ENCODE data around the gene IGFL1.
"Not testable (repeated sequence)": the region's sequence is repeated elsewhere in the genome, so short reads cannot be mapped to it uniquely, and the experiment has no call there.

The IGFL1 gene

GRCh38 chr19:46218160-46218559 is 11.4 kb upstream of the IGFL1 start:
- no peak overlapping the region for H3K4me3 ChIP-seq (replicated peaks; ENCODE audit: low read depth, low read length)
- DNase-seq (ENCODE audit: low read depth): peak; percentile 50
- TF ChIP-seq CTCF (IDR thresholded peaks at IDR 0.05; ENCODE audit: low read length, missing control alignments): no peak

GRCh38 chr19:46220038-46220615 is 9.4 kb upstream of the IGFL1 start:
- no peak for TF ChIP-seq CTCF (IDR thresholded peaks at IDR 0.05; ENCODE audit: low read length, missing control alignments)
- H3K4me3 ChIP-seq (replicated peaks; ENCODE audit: low read depth, low read length): no peak overlapping the region
- no peak for DNase-seq (ENCODE audit: low read depth)

- TF ChIP-seq CTCF (IDR thresholded peaks at IDR 0.05; ENCODE audit: low read length, missing control alignments): no peak
- no peak for DNase-seq (ENCODE audit: low read depth)
- H3K4me3 ChIP-seq (replicated peaks; ENCODE audit: low read depth, low read length): no peak overlapping the region
Measured at GRCh38 chr19:46221152-46221551, 8.4 kb upstream of the IGFL1 start.

GRCh38 chr19:46221981-46222610 is 7.4 kb upstream of the IGFL1 start:
- DNase-seq (ENCODE audit: low read depth): peak; percentile 55
- TF ChIP-seq CTCF (IDR thresholded peaks at IDR 0.05; ENCODE audit: low read length, missing control alignments): no peak
- H3K4me3 ChIP-seq (replicated peaks; ENCODE audit: low read depth, low read length): no peak overlapping the region

- H3K4me3 ChIP-seq (replicated peaks; ENCODE audit: low read depth, low read length); DNase-seq (ENCODE audit: low read depth): not testable (repeated sequence)
Measured at GRCh38 chr19:46223787-46224186, 5.8 kb upstream of the IGFL1 start.

- no peak overlapping the region for H3K4me3 ChIP-seq (replicated peaks; ENCODE audit: low read depth, low read length)
- no peak for TF ChIP-seq CTCF (IDR thresholded peaks at IDR 0.05; ENCODE audit: low read length, missing control alignments)
- no peak for DNase-seq (ENCODE audit: low read depth)
Measured at GRCh38 chr19:46224773-46225172, 4.8 kb upstream of the IGFL1 start.

- H3K4me3 ChIP-seq (replicated peaks; ENCODE audit: low read depth, low read length): no peak overlapping the region
- DNase-seq (ENCODE audit: low read depth): peak; percentile 36
- TF ChIP-seq CTCF (IDR thresholded peaks at IDR 0.05; ENCODE audit: low read length, missing control alignments): no peak
Measured at GRCh38 chr19:46225558-46226004, 4.0 kb upstream of the IGFL1 start.
